Head of caudate nucleus (tissue), 42 donors: Measurements from ENCODE around the gene DOCK2.
A peak's percentile ranks its signal among the peaks of the same experiment; 100 is the strongest.
"Not testable (repeated sequence)": the region's sequence is repeated elsewhere in the genome, so short reads cannot be mapped to it uniquely, and the experiment has no call there.

Experiments
- DNase-seq, 42 donors: peaks; one replicate each; pipeline versions ENCODE4 v3.0.0 to v3.0.0-alpha.2; 2020 to 2021; ENCODE audit warnings: mixed read lengths in 7 of 42
- intact Hi-C: fragments of 100-400 bp; cut with DNase I; formaldehyde crosslinking; loops from one replicate; pipeline ENCODE4 v1.15.0; 2022

The DOCK2 gene

GRCh38 chr5:170077526-170077925 lies 440.5 kb downstream of the DOCK2 start:
- intact Hi-C loops = no loop called here
- no peak for DNase-seq

DNA sequence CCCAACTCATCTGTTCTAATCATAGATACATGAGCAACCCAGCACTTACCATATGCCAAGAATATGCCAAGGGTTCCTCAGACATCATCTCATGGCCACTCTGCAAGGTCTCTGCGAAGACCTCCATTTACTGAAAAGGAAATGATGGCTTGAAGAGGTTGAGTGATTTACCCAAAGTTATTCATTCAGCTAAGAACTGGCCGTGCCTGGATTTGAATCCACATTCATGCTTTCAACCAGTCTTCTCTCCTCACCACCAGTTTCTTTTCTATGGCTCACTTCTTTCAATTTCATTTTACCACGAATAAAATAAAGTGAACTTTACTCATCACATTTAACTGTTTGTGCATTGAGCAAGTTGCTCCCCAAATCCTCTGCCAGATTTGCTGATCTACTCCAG lies 441.4 kb downstream of the DOCK2 start:
- intact Hi-C loops = no loop called here
- no peak for DNase-seq

DNA sequence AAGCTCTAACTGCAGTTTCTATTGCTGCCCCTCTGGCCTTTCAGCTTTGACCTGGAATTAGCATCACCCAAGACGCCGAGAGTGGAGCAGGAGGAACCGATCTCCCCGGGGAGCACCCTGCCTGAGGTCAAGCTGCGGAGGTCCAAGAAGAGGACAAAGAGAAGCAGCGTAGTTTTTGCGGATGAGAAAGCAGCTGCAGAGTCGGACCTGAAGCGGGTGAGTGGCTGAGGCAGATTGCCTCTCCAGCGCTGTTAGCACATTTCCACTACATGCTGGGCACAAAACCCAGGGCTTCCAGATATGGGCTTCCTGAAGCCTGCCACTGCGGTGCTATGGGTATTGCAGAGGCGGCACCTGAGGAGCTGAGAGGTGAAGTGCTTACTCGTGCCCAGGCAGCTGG lies 441.9 kb downstream of the DOCK2 start:
- intact Hi-C loops = no loop called here
- DNase-seq = no peak

- intact Hi-C loops = no loop called here
- DNase-seq = no peak
Observed at GRCh38 chr5:170080217-170080616, 443.1 kb downstream of the DOCK2 start.

- no peak for DNase-seq
- intact Hi-C loops = no loop called here
Observed at GRCh38 chr5:170080786-170081445, 443.8 kb downstream of the DOCK2 start.

DNA sequence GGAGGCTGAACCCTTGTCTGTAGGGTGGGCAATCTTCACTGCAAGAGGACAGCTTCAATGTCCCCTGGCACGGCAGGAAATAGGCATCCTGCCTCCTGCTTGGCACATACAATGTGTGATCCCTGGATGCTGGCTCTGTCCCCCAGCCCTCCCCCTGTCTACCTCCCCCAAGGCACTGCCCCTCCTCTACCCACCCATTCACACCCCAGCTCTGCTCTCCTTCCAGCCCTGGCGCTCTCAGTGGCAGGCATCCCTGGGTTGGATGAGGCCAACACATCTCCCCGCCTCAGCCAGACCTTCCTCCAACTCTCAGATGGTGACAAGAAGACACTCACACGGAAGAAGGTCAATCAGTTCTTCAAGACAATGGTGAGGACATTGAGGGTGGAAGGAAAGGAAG lies 444.5 kb downstream of the DOCK2 start:
- intact Hi-C loops = no loop called here
- DNase-seq = no peak

DNA sequence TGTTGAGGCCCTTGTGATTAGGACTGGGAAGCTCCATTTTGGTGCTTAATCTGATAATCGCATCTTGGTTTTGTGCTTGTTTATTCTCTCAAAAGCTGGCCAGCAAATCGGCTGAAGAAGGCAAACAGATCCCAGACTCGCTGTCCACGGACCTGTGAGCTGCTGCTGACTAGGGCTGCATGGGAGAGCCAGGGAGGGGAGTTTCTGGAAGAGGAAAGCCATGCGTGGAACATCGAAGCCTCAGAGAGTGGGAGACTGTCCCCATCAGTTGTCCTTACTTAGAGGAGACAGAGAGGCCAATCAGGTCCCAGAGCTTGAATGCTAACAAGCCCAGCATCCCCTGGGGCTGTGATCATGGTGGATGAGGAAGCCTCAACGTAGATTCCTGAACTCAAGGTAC lies 445.6 kb downstream of the DOCK2 start:
- intact Hi-C loops = no loop called here
- DNase-seq = no peak

DNA sequence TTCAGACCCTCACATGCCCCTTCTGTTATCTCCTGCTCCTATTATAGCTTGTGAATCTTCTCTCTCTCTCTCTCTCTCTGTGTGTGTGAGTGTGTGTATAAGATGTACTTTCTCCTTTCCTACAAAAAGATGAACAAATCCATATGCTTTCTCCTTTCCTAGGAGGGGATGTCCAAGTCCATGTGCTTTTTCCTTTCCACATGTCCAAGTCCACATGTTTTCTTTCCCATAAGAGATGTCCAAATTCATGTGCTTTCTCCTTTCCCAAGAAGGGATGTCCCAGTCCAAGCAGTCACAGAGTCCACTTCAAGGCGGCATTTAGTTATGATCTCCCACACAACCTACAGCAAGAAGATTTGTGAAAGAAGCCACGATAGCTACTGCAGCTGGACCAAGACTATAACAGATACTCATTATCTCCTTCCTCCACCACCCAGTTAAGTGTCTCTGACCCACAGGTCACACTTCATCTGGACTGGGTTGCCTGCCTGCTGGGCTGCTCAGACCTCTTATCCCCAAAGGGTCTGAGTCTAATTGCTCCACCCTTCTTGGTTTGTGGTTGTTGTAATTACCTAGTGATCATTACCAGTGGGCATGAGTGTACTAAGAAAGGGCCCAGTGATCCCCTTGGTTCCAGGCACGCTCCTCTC lies 450.2 kb downstream of the DOCK2 start:
- intact Hi-C loops = no loop called here
- DNase-seq = no peak

DNA sequence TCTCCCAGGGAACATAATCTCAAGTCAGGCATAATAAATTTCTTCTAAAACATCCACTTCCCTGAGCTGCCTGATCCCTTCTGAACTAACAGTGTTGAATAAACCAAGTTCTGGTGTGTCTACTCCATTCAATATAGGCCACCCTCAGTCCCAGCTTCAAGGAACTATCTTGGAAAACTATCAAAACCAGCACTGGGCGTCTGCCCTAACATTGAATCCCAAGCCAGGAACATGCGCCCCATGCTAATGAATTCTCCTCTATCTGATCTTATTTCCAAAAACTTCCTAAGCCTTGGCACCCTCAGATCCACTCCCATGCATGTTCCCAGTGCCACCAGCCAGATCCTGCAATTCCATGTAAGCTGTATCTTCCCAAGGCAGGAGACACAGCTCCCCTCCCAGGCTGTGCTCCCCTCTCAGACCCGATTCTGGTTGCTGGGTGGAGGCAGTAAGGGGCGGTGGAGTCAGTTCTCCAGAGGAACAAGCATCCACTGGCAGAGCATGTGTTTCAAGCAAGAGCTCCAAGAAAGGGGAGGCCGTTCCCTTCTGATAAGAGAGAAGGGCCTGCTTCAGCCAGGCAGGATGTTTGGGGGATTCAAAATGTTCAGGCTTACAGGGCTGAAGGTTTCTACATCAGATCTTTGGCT lies 455.5 kb downstream of the DOCK2 start:
- intact Hi-C loops = no loop called here
- no peak for DNase-seq

- DNase-seq, intact Hi-C loops: not testable (repeated sequence)
Observed at GRCh38 chr5:170094329-170094728, 457.3 kb downstream of the DOCK2 start.

DNA sequence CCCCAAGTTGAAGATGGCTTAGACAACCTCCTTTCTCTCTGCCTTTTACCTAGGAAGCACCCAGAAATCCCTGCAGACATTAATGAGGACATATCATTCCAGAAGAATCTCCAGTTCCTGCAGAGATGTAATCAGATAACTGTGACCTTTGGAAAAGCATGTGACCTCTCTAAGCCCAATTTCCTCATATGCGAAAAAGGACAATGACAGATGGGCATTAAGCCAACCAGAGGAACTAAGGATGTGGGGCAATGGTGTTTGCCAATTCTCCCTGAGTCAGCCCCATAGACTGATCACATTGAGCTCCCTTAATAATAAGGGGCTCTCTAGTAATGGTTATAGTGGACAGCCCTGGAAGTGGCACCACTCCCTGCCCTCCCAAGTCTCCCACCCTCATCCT lies 458.6 kb downstream of the DOCK2 start:
- no peak for DNase-seq
- intact Hi-C loops = loop anchor here (2.0 kb wide), 1 partner anchor 89 kb away; no protein-coding TSS in a partner anchor

DNA sequence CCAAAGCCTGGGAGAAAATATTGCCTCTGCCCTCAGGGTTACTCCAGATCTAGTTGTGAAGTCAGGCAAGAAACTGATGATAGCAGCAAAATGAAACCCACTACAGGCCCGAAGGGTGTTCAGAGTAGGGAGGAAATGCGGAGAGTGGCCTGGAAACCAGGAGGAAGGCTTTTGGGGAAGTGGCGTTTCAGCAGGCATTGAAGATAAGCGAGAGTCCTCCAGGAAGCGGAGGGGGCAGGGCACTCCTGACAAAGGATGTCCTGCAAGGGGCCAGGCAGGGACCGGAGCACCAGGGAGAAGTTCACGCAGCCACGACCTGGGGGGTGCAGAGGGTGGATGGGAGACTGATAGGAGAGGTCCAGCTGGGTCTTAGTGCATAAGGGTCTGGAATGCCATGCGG lies 460.9 kb downstream of the DOCK2 start:
- intact Hi-C loops = loop anchor here (2.0 kb wide), 1 partner anchor 87 kb away; no protein-coding TSS in a partner anchor
- peak in 23 of 42 donors; percentile 7 to 45 (median 24) for DNase-seq

- peak; percentile 59 to 93 (median 82) for DNase-seq
- intact Hi-C loops = no loop called here
Observed at GRCh38 chr5:170100066-170100943, 463.2 kb downstream of the DOCK2 start.

DNA sequence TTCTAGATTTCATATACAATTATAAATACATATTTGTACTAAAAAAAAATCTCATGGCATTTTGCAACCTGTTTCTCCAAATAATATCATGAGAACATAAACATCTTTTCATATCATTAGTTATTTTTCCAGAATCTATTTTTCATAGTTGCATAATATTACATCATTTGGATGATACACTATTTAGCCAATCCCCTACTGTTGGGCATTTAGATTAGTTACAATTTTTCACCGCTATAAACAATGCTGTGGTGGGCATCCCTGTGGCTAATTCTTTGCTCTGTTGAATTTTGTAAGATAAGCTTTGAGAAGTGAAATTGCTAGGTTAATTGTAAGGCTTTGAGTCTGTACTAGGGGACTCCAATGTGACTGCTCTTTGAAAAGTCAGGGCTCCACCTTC lies 466.4 kb downstream of the DOCK2 start:
- intact Hi-C loops = no loop called here
- DNase-seq = no peak

DNA sequence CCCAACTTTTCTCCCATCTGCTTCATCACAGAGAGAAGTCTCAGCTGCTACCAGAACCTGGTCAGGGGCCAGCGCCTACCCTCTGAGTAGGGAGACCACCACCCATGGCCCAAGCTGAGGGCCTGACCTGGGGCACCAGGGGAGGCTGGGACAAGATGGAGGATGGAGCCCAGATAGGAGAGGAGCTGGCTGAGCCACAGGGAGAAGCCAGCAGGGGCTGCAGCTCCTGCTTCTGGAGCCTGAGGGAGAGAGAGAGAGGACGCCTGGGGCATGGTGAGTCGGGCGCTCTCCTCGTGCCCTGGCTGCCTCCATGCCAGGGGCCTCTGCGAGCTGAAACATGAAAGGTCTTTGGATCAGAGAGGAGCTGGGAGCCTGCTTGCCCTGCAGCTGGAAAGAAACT lies 467.2 kb downstream of the DOCK2 start:
- intact Hi-C loops = no loop called here
- peak in 1 of 42 donors; percentile 7 for DNase-seq

DNA sequence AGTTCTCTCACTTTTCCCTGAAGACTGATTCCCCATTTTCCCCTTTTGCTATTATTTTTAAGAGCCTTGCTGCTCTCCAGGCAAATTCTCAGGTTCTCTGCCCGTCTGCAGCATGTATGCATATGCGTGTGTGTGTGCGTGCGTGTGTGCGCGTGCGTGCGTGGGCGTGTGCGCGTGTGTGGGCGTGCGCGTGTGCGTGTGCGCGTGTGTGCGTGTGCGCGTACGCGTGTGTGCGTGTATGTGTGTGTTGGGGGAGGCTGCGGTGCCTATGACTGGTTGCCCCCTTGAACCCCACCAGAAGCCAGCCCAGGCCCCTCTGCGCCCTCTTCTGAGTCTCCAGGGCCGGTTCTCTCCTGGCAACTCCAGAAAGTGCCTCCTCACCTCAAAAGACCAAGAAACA lies 467.6 kb downstream of the DOCK2 start:
- no peak for DNase-seq
- intact Hi-C loops = no loop called here

GRCh38 chr5:170105642-170106611 lies 468.9 kb downstream of the DOCK2 start, which contains the start of gene FOXI1:
FOXI1 (plus strand) TSS chr5:170105897; CDS start chr5:170105958, 61 bp downstream.
- intact Hi-C loops = no loop called here
- peak in 2 of 42 donors; percentile 30 to 35 for DNase-seq

DNA sequence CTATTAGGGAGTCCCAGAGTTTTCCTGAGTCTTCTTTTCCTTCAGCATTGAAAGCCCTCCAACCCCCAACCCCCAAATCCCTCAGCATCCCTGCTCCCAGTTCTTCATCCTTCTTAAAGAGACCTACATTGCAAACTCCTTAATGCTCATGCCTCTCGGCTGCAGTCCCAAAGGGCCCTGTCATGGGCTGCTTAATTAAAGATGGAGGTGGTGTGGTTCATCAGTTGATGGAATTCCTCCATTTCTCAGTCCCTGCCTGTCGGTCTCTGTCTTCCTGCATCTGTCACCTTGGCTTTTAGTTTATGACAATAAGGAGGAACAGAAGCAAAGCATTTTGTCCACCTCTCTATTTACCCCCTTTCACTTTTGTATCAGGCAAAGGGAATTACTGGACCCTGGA lies 470.6 kb downstream of the DOCK2 start:
- intact Hi-C loops = no loop called here
- DNase-seq = peak in 1 of 42 donors; percentile 18
